Heart left ventricle (tissue), 13 donors: ENCODE results near the gene CTDSP2.

Experiments used
- POLR2A ChIP-seq, 2 donors: fragments of 450-650 bp; IDR thresholded peaks; one replicate each; pipeline ENCODE4 v1.6.1; 2017; ENCODE audit warnings: antibody characterized with exemption in 2 of 2, mild to moderate bottlenecking in 2 of 2, moderate library complexity in 2 of 2
- TF ChIP-seq, protein P1 (sequence below), 12 donors: fragments of 200-600 bp; sonication (generic) in 4 of 12; IDR thresholded peaks; one replicate each; pipeline versions ENCODE4 v1.5.0 to v1.8.0; 2018 to 2022; ENCODE audit warnings: antibody characterized with exemption in 12 of 12, mild to moderate bottlenecking in 5 of 12
- donor health status: ischemic (EF 13 %, LVEDD 7.1; RV severe dilation, severe dysfunction).
- donor health status: DM: no; HTN: yes; CAD: no.
- donor health status: DM: no; HTN: no; CAD: no.
- donor health status: ischemic (EF 25% LVEDD 6.9; RV normal size, moderate dysfunction).
- donor health status: ischemic (EF 25% LVEDD 5.7; RV mildly dilated, moderate dysfunction).
- donor health status: ischemic (EF 35%, LVEDD 5.7; RV mildly dilated, moderate dysfunction).
- donor health status: nonischemic (EF 11% LVEDD 7.7; RV severe dilation, severe dysfunction).
- donor health status: DM: yes; HTN: yes; CAD: no.
- donor health status: PGD.
- donor health status: ischemic (EF 29% LVEDD 5.4; RV normal size, mild dysfunction).
- donor health status: nonischemic (EF 23%, LVEDD 6.1; RV moderate dilation, normal function).

DNA sequence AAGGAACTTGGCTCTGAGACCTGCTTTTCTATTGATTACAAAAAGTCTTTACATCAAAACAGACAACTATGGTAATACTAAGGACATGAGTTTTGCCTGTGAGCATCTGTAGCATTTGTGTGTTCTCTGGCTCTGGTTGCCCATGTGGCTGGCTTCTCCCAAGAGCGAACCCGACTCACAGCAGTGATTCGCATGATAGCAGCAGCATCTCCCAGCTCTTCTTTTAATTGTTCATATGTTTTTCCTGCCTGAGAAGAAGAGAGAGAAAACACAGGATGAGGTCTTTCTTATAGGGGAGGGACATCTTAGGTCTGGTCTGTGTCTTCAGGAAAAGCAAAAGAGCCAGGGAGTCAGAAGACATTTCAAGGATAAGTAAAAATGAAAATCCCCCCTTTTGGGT, 45.6 kb downstream of the CTDSP2 start:
- TF ChIP-seq, protein P1, sequence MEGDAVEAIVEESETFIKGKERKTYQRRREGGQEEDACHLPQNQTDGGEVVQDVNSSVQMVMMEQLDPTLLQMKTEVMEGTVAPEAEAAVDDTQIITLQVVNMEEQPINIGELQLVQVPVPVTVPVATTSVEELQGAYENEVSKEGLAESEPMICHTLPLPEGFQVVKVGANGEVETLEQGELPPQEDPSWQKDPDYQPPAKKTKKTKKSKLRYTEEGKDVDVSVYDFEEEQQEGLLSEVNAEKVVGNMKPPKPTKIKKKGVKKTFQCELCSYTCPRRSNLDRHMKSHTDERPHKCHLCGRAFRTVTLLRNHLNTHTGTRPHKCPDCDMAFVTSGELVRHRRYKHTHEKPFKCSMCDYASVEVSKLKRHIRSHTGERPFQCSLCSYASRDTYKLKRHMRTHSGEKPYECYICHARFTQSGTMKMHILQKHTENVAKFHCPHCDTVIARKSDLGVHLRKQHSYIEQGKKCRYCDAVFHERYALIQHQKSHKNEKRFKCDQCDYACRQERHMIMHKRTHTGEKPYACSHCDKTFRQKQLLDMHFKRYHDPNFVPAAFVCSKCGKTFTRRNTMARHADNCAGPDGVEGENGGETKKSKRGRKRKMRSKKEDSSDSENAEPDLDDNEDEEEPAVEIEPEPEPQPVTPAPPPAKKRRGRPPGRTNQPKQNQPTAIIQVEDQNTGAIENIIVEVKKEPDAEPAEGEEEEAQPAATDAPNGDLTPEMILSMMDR (IDR thresholded peaks at IDR 0.05) = no peak
- TF ChIP-seq POLR2A (IDR thresholded peaks at IDR 0.05) = no peak
